ENCODE results near the gene TMC2. TPM values are rescaled to one million over a fixed set of nuclear protein-coding genes. Genes with fewer than 3 reads are reported as not detected.

TMC2 gene
- total RNA-seq, 2 experiments from 2014 or later = not detected

GRCh38 chr20:2527762-2528161 lies 8.6 kb upstream of the TMC2 start:
- Mint-ChIP-seq H3K27me3 (ENCODE audit: low read depth) (peaks cover 10% of the 10 kb centered on the region), H3K9me3 (ENCODE audit: insufficient read depth) (no peaks in the 10 kb centered on the region), H3K36me3 (ENCODE audit: low read depth) (no peaks in the 10 kb centered on the region), H3K4me3 (no peak overlapping the region), H3K4me1 (ENCODE audit: low read depth) (peaks cover 26% of the 10 kb centered on the region), H3K27ac (no peak overlapping the region)
- ATAC-seq (no peak), DNase-seq (no peak)
- CTCF ChIA-PET = no interaction called here
- POLR2A ChIA-PET = interaction anchor here (0.6 kb wide), 1 partner anchor 509 kb away, joined by 3 read pairs; no protein-coding TSS in a partner anchor

GRCh38 chr20:2528671-2529271 lies 7.6 kb upstream of the TMC2 start:
- DNase-seq = no peak
- Mint-ChIP-seq H3K4me1 (ENCODE audit: low read depth) (peaks cover 22% of the 10 kb centered on the region), H3K27ac (no peak overlapping the region), H3K27me3 (ENCODE audit: low read depth) (peaks cover 14% of the 10 kb centered on the region), H3K36me3 (ENCODE audit: low read depth) (no peaks in the 10 kb centered on the region), H3K9me3 (ENCODE audit: insufficient read depth) (no peaks in the 10 kb centered on the region), H3K4me3 (no peak overlapping the region)
- CTCF ChIA-PET = no interaction called here
- POLR2A ChIA-PET = no interaction called here
- ATAC-seq = no peak

GRCh38 chr20:2533118-2533517 lies 3.3 kb upstream of the TMC2 start:
- Mint-ChIP-seq H3K27ac (no peak overlapping the region), H3K36me3 (ENCODE audit: low read depth) (no peaks in the 10 kb centered on the region), H3K9me3 (ENCODE audit: insufficient read depth) (no peaks in the 10 kb centered on the region), H3K4me3 (no peak overlapping the region), H3K4me1 (ENCODE audit: low read depth) (peaks cover 8% of the 10 kb centered on the region), H3K27me3 (ENCODE audit: low read depth) (peaks cover 18% of the 10 kb centered on the region)
- ChIA-PET POLR2A (no interaction called here), CTCF (no interaction called here)
- ATAC-seq (no peak), DNase-seq (no peak)

GRCh38 chr20:2535711-2536559 lies 438 bp upstream of the TMC2 start:
- no peak for DNase-seq
- ChIA-PET POLR2A (interaction anchor here (0.6 kb wide), 1 partner anchor 539 kb away, joined by 3 read pairs; no protein-coding TSS in a partner anchor), CTCF (interaction anchor here (1.2 kb wide), 1 partner anchor 14 kb away, joined by 4 read pairs; no protein-coding TSS in a partner anchor)
- Mint-ChIP-seq H3K4me1 (ENCODE audit: low read depth) (no peaks in the 10 kb centered on the region), H3K36me3 (ENCODE audit: low read depth) (no peaks in the 10 kb centered on the region), H3K4me3 (no peak overlapping the region), H3K9me3 (ENCODE audit: insufficient read depth) (no peaks in the 10 kb centered on the region), H3K27me3 (ENCODE audit: low read depth) (peaks cover 33% of the 10 kb centered on the region), H3K27ac (no peak overlapping the region)
- ATAC-seq = no peak

GRCh38 chr20:2537101-2537500 lies 728 bp downstream of the TMC2 start:
- POLR2A ChIA-PET = no interaction called here
- H3K4me3 Mint-ChIP-seq = no peak overlapping the region

GRCh38 chr20:2538356-2538755 lies 2.0 kb downstream of the TMC2 start:
- ChIA-PET POLR2A (no interaction called here), CTCF (interaction anchor here (2.4 kb wide), 1 partner anchor 16 kb away, joined by 14 read pairs; no protein-coding TSS in a partner anchor)
- Mint-ChIP-seq H3K4me3 (no peak overlapping the region), H3K9me3 (ENCODE audit: insufficient read depth) (no peaks in the 10 kb centered on the region), H3K27ac (no peak overlapping the region), H3K4me1 (ENCODE audit: low read depth) (no peaks in the 10 kb centered on the region), H3K36me3 (ENCODE audit: low read depth) (no peaks in the 10 kb centered on the region), H3K27me3 (ENCODE audit: low read depth) (peaks cover 33% of the 10 kb centered on the region)
- no peak for DNase-seq
- no peak for ATAC-seq

More at GRCh38 chr20:2537101-2537500, 728 bp downstream of the TMC2 start:
- CTCF ChIA-PET = no interaction called here
- ATAC-seq (no peak), DNase-seq (no peak)
- no peaks in the 10 kb centered on the region for H3K4me1 Mint-ChIP-seq (ENCODE audit: low read depth)
- H3K27ac Mint-ChIP-seq = no peak overlapping the region
- H3K36me3 Mint-ChIP-seq (ENCODE audit: low read depth) = no peaks in the 10 kb centered on the region
- H3K27me3 Mint-ChIP-seq (ENCODE audit: low read depth) = peaks cover 30% of the 10 kb centered on the region
- H3K9me3 Mint-ChIP-seq (ENCODE audit: insufficient read depth) = no peaks in the 10 kb centered on the region

GRCh38 chr20:2538931-2539720 lies 2.8 kb downstream of the TMC2 start:
- Mint-ChIP-seq H3K9me3 (ENCODE audit: insufficient read depth) (no peaks in the 10 kb centered on the region), H3K4me3 (no peak overlapping the region), H3K27me3 (ENCODE audit: low read depth) (peaks cover 28% of the 10 kb centered on the region), H3K27ac (no peak overlapping the region), H3K4me1 (ENCODE audit: low read depth) (no peaks in the 10 kb centered on the region), H3K36me3 (ENCODE audit: low read depth) (no peaks in the 10 kb centered on the region)
- ChIA-PET CTCF (interaction anchor here (1.1 to 2.4 kb wide), 2 partner anchors 15 to 17 kb away, joined by 5 to 14 read pairs; no protein-coding TSS in a partner anchor), POLR2A (no interaction called here)
- no peak for ATAC-seq
- DNase-seq = no peak

GRCh38 chr20:2541940-2542339 lies 5.6 kb downstream of the TMC2 start:
- DNase-seq = no peak
- CTCF ChIA-PET = interaction anchor here (1.3 kb wide), 1 partner anchor 20 kb away, joined by 4 read pairs; no protein-coding TSS in a partner anchor
- POLR2A ChIA-PET = no interaction called here
- Mint-ChIP-seq H3K4me1 (ENCODE audit: low read depth) (no peaks in the 10 kb centered on the region), H3K36me3 (ENCODE audit: low read depth) (no peaks in the 10 kb centered on the region), H3K27ac (no peak overlapping the region), H3K4me3 (no peak overlapping the region), H3K9me3 (ENCODE audit: insufficient read depth) (no peaks in the 10 kb centered on the region), H3K27me3 (ENCODE audit: low read depth) (peaks cover 43% of the 10 kb centered on the region)
- ATAC-seq = no peak

- H3K4me1 Mint-ChIP-seq (ENCODE audit: low read depth) = no peaks in the 10 kb centered on the region
- H3K9me3 Mint-ChIP-seq (ENCODE audit: insufficient read depth) = no peaks in the 10 kb centered on the region
- DNase-seq (no peak), ATAC-seq (no peak)
- H3K4me3 Mint-ChIP-seq = no peak overlapping the region
- H3K36me3 Mint-ChIP-seq (ENCODE audit: low read depth) = no peaks in the 10 kb centered on the region
- no peak overlapping the region for H3K27ac Mint-ChIP-seq
- ChIA-PET CTCF (interaction anchor here (0.7 kb wide), 1 partner anchor 90 kb away, joined by 3 read pairs; no protein-coding TSS in a partner anchor), POLR2A (no interaction called here)
- peaks cover 43% of the 10 kb centered on the region for H3K27me3 Mint-ChIP-seq (ENCODE audit: low read depth)
These were observed 6.0 kb downstream of the TMC2 start for GRCh38 chr20:2542361-2542760.

GRCh38 chr20:2544211-2544610 lies 7.8 kb downstream of the TMC2 start:
- no peak overlapping the region for H3K27ac Mint-ChIP-seq
- no peaks in the 10 kb centered on the region for H3K4me1 Mint-ChIP-seq (ENCODE audit: low read depth)
- DNase-seq (no peak), ATAC-seq (no peak)
- H3K27me3 Mint-ChIP-seq (ENCODE audit: low read depth) = peaks cover 36% of the 10 kb centered on the region
- no peaks in the 10 kb centered on the region for H3K9me3 Mint-ChIP-seq (ENCODE audit: insufficient read depth)
- ChIA-PET CTCF (no interaction called here), POLR2A (no interaction called here)
- H3K4me3 Mint-ChIP-seq = no peak overlapping the region
- H3K36me3 Mint-ChIP-seq (ENCODE audit: low read depth) = no peaks in the 10 kb centered on the region

GRCh38 chr20:2545594-2545993 lies 9.2 kb downstream of the TMC2 start:
- ChIA-PET POLR2A (no interaction called here), CTCF (no interaction called here)
- no peaks in the 10 kb centered on the region for H3K36me3 Mint-ChIP-seq (ENCODE audit: low read depth)
- H3K9me3 Mint-ChIP-seq (ENCODE audit: insufficient read depth) = no peaks in the 10 kb centered on the region
- no peak overlapping the region for H3K4me3 Mint-ChIP-seq
- no peaks in the 10 kb centered on the region for H3K4me1 Mint-ChIP-seq (ENCODE audit: low read depth)
- DNase-seq (no peak), ATAC-seq (no peak)
- no peak overlapping the region for H3K27ac Mint-ChIP-seq
- peaks cover 36% of the 10 kb centered on the region for H3K27me3 Mint-ChIP-seq (ENCODE audit: low read depth)
